Measurements from ENCODE around the gene HIPK3.

DNA sequence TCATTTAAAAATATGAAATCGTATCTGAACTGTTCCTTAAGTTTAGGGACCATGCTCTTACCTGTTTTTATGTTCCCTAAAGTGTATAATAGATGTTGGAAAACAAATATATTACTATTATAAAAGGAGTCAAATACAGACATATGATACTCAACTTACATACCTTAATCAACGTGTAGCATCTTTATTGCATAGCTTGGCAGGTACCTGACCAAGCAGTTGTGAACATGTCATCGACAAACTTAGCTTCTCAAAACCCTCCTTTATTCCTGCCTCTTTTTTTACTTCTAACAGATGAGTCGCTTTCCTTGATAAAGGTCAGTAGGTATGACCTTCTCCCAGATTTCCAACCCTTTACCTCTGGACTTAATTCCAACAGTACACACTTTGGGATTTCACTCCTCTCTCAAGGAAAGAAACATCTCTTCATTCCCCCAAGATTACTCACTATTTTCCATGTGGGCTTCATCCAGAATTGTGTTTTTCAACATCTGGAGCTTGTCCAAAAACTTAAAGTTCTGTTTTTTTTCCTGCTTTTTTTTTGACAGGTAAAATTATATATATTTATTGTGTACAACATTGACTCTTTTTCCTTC lies 11.9 kb downstream of the HIPK3 start:
- TF ChIP-seq ZNF445 (CRISPR knock-in tag; IDR thresholded peaks at IDR 0.05; ENCODE audit: low read depth) (no peak), BCL6 (CRISPR knock-in tag; IDR thresholded peaks at IDR 0.05) (no peak), JUND (IDR thresholded peaks at IDR 0.05; ENCODE audit: borderline replicate concordance, low read depth, low read length) (no peak), JUND (tag; IDR thresholded peaks at IDR 0.05; ENCODE audit: borderline replicate concordance, low read depth, low read length) (no peak), GABPA (tag; conservative IDR thresholded peaks at IDR 0.05; ENCODE audit: low read depth) (no peak), KLF1 (tag; IDR thresholded peaks at IDR 0.05) (no peak), ZNF146 (CRISPR knock-in tag; IDR thresholded peaks at IDR 0.05; ENCODE audit: unreplicated experiment) (no peak), HNRNPLL (IDR thresholded peaks at IDR 0.05; ENCODE audit: low read depth, low read length, poor library complexity, severe bottlenecking) (no peak), POLR2A (conservative IDR thresholded peaks at IDR 0.05) (no peak), NR3C1 (CRISPR knock-in tag; IDR thresholded peaks at IDR 0.05) (no peak), RBM22 (IDR thresholded peaks at IDR 0.05; ENCODE audit: low read depth, low read length, poor library complexity, severe bottlenecking) (no peak)
- TF ChIP-seq, protein P1, sequence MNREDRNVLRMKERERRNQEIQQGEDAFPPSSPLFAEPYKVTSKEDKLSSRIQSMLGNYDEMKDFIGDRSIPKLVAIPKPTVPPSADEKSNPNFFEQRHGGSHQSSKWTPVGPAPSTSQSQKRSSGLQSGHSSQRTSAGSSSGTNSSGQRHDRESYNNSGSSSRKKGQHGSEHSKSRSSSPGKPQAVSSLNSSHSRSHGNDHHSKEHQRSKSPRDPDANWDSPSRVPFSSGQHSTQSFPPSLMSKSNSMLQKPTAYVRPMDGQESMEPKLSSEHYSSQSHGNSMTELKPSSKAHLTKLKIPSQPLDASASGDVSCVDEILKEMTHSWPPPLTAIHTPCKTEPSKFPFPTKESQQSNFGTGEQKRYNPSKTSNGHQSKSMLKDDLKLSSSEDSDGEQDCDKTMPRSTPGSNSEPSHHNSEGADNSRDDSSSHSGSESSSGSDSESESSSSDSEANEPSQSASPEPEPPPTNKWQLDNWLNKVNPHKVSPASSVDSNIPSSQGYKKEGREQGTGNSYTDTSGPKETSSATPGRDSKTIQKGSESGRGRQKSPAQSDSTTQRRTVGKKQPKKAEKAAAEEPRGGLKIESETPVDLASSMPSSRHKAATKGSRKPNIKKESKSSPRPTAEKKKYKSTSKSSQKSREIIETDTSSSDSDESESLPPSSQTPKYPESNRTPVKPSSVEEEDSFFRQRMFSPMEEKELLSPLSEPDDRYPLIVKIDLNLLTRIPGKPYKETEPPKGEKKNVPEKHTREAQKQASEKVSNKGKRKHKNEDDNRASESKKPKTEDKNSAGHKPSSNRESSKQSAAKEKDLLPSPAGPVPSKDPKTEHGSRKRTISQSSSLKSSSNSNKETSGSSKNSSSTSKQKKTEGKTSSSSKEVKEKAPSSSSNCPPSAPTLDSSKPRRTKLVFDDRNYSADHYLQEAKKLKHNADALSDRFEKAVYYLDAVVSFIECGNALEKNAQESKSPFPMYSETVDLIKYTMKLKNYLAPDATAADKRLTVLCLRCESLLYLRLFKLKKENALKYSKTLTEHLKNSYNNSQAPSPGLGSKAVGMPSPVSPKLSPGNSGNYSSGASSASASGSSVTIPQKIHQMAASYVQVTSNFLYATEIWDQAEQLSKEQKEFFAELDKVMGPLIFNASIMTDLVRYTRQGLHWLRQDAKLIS (CRISPR knock-in tag; IDR thresholded peaks at IDR 0.05), result no peak
- TF ChIP-seq, protein P2, sequence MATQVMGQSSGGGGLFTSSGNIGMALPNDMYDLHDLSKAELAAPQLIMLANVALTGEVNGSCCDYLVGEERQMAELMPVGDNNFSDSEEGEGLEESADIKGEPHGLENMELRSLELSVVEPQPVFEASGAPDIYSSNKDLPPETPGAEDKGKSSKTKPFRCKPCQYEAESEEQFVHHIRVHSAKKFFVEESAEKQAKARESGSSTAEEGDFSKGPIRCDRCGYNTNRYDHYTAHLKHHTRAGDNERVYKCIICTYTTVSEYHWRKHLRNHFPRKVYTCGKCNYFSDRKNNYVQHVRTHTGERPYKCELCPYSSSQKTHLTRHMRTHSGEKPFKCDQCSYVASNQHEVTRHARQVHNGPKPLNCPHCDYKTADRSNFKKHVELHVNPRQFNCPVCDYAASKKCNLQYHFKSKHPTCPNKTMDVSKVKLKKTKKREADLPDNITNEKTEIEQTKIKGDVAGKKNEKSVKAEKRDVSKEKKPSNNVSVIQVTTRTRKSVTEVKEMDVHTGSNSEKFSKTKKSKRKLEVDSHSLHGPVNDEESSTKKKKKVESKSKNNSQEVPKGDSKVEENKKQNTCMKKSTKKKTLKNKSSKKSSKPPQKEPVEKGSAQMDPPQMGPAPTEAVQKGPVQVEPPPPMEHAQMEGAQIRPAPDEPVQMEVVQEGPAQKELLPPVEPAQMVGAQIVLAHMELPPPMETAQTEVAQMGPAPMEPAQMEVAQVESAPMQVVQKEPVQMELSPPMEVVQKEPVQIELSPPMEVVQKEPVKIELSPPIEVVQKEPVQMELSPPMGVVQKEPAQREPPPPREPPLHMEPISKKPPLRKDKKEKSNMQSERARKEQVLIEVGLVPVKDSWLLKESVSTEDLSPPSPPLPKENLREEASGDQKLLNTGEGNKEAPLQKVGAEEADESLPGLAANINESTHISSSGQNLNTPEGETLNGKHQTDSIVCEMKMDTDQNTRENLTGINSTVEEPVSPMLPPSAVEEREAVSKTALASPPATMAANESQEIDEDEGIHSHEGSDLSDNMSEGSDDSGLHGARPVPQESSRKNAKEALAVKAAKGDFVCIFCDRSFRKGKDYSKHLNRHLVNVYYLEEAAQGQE (IDR thresholded peaks at IDR 0.05; ENCODE audit: borderline replicate concordance), result no peak
- TF ChIP-seq, protein P2 (CRISPR knock-in tag; IDR thresholded peaks at IDR 0.05; ENCODE audit: low read depth), result no peak
- TF ChIP-seq, protein P3, sequence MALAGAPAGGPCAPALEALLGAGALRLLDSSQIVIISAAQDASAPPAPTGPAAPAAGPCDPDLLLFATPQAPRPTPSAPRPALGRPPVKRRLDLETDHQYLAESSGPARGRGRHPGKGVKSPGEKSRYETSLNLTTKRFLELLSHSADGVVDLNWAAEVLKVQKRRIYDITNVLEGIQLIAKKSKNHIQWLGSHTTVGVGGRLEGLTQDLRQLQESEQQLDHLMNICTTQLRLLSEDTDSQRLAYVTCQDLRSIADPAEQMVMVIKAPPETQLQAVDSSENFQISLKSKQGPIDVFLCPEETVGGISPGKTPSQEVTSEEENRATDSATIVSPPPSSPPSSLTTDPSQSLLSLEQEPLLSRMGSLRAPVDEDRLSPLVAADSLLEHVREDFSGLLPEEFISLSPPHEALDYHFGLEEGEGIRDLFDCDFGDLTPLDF (CRISPR knock-in tag; IDR thresholded peaks at IDR 0.05), result no peak
- TF ChIP-seq, protein P4, sequence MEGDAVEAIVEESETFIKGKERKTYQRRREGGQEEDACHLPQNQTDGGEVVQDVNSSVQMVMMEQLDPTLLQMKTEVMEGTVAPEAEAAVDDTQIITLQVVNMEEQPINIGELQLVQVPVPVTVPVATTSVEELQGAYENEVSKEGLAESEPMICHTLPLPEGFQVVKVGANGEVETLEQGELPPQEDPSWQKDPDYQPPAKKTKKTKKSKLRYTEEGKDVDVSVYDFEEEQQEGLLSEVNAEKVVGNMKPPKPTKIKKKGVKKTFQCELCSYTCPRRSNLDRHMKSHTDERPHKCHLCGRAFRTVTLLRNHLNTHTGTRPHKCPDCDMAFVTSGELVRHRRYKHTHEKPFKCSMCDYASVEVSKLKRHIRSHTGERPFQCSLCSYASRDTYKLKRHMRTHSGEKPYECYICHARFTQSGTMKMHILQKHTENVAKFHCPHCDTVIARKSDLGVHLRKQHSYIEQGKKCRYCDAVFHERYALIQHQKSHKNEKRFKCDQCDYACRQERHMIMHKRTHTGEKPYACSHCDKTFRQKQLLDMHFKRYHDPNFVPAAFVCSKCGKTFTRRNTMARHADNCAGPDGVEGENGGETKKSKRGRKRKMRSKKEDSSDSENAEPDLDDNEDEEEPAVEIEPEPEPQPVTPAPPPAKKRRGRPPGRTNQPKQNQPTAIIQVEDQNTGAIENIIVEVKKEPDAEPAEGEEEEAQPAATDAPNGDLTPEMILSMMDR (IDR thresholded peaks at IDR 0.05 in 2 of 3, conservative IDR thresholded peaks at IDR 0.05 in 1 of 3; ENCODE audit: insufficient read depth in 2 of 3, low read depth in 1 of 3, low read length in 3 of 3), result no peak
